ENCODE measurements around the gene ADORA3.

ADORA3 gene

GRCh38 chr1:111486431-111486830 lies 17.0 kb downstream of the ADORA3 start:
- H3K4me3 ChIP-seq (ENCODE audit: low read length), result no peak overlapping the region
- peak; percentile 20 for DNase-seq (ENCODE audit: low read depth)
- no peak for TF ChIP-seq CTCF (IDR thresholded peaks at IDR 0.05; ENCODE audit: insufficient read depth, low read depth, low read length, missing control alignments)

- DNase-seq (ENCODE audit: low read depth), result no peak
- H3K4me3 ChIP-seq (ENCODE audit: low read length), result no peak overlapping the region
- no peak for TF ChIP-seq CTCF (IDR thresholded peaks at IDR 0.05; ENCODE audit: insufficient read depth, low read depth, low read length, missing control alignments)
Observed at GRCh38 chr1:111484391-111485026, 18.9 kb downstream of the ADORA3 start.

- no peak for TF ChIP-seq CTCF (IDR thresholded peaks at IDR 0.05; ENCODE audit: insufficient read depth, low read depth, low read length, missing control alignments)
- no peak for DNase-seq (ENCODE audit: low read depth)
Observed at GRCh38 chr1:111483876-111484275, 19.6 kb downstream of the ADORA3 start.

GRCh38 chr1:111483166-111483565 lies 20.3 kb downstream of the ADORA3 start:
- no peak overlapping the region for H3K4me3 ChIP-seq (ENCODE audit: low read length)
- no peak for TF ChIP-seq CTCF (IDR thresholded peaks at IDR 0.05; ENCODE audit: insufficient read depth, low read depth, low read length, missing control alignments)
- no peak for DNase-seq (ENCODE audit: low read depth)

More at GRCh38 chr1:111483876-111484275, 19.6 kb downstream of the ADORA3 start:
- no peak overlapping the region for H3K4me3 ChIP-seq (ENCODE audit: low read length)

- DNase-seq (ENCODE audit: low read depth), result peak; percentile 76
- peak; percentile 70 for TF ChIP-seq CTCF (IDR thresholded peaks at IDR 0.05; ENCODE audit: insufficient read depth, low read depth, low read length, missing control alignments)
- no peak overlapping the region for H3K4me3 ChIP-seq (ENCODE audit: low read length)
Observed at GRCh38 chr1:111481387-111482221, 21.8 kb downstream of the ADORA3 start.

GRCh38 chr1:111480674-111481073 lies 22.8 kb downstream of the ADORA3 start:
- H3K4me3 ChIP-seq (ENCODE audit: low read length), result no peak overlapping the region
- no peak for TF ChIP-seq CTCF (IDR thresholded peaks at IDR 0.05; ENCODE audit: insufficient read depth, low read depth, low read length, missing control alignments)
- DNase-seq (ENCODE audit: low read depth), result no peak

Measured in epithelial cell of esophagus (primary cell).